GM10266 (cell line): ENCODE results near the gene ARID4A.
"Not testable (repeated sequence)": the region's sequence is repeated elsewhere in the genome, so short reads cannot be mapped to it uniquely, and the experiment has no call there.

Experiments
- DNase-seq: peaks from one replicate; pipeline ENCODE4 v3.0.0; 2012; ENCODE audit errors: extremely low spot score
- CTCF ChIP-seq: IDR thresholded peaks from 2 replicates; pipeline ENCODE4 v1.5.1; 2012; ENCODE audit warnings: mild to moderate bottlenecking, low read depth; ENCODE audit not compliant: control insufficient read depth, insufficient read depth; ENCODE audit errors: missing control alignments

Gene ARID4A

DNA sequence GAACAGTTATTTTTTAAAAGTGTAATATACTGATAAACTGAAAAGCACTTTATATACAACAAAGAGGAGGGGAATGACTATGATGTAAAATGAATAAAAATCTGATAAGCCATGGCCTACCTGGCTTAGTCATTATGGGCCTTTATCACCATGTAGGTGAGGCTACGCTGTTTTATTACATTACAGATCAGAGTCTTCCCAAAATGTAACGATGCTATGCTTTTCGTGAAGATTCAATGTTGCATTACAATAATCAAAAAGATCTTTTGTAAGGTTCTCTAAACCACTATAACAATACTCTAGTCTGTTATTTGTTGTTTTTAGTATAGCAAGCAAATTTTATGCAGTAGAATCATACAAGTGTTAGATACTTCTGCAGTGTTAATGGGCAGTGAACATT lies 34.2 kb downstream of the ARID4A start:
- DNase-seq, result no peak
- TF ChIP-seq CTCF, result no peak

DNA sequence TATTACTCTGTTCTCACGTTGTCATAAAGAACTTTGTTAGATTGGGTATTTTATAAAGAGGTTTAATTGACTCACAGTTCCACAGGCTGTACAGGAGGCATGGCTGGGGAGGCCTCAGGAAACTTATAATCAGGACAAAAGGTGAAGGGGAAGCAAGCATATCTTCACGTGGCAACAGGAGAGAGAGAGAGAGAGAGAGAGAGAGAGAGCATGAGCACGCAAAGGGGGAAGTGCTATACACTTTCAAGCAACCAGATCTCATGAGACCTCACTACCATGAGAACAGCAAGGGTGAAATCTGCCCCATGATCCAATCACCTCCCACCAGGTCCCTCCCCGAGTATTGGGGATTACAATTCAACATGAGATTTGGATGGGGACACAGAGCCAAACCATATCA lies 41.3 kb downstream of the ARID4A start:
- not testable (repeated sequence) for DNase-seq

DNA sequence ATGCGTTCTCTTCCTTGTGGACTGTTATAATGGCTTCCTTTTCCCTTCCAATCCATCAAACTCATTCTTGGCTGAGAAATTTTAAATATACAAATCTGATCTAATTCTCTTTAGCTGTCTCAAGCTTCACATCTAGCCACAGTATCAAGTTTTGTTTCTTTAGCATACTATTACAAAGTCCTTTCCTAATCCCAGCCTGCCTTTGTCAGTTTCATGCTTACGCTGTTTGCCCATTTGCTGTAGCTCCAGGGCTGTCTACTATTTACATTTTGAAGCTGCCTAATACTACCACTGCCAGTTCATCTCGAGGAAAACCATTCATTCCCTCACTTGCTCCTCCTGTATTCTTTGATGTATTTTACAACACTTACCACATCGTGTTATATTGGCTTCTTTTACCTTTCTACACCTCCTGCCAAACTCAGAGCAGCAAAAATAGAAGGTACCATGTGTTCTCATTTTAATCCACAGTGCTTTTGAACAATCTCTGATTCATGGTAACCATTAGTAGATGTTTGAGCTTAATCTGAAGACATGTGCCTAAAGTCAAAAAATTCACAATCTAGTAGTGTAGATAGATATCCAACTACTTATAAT lies 42.9 kb downstream of the ARID4A start:
- no peak for TF ChIP-seq CTCF
- no peak for DNase-seq

- not testable (repeated sequence) for DNase-seq
Measured at GRCh38 chr14:58343535-58343934, 45.2 kb downstream of the ARID4A start.

DNA sequence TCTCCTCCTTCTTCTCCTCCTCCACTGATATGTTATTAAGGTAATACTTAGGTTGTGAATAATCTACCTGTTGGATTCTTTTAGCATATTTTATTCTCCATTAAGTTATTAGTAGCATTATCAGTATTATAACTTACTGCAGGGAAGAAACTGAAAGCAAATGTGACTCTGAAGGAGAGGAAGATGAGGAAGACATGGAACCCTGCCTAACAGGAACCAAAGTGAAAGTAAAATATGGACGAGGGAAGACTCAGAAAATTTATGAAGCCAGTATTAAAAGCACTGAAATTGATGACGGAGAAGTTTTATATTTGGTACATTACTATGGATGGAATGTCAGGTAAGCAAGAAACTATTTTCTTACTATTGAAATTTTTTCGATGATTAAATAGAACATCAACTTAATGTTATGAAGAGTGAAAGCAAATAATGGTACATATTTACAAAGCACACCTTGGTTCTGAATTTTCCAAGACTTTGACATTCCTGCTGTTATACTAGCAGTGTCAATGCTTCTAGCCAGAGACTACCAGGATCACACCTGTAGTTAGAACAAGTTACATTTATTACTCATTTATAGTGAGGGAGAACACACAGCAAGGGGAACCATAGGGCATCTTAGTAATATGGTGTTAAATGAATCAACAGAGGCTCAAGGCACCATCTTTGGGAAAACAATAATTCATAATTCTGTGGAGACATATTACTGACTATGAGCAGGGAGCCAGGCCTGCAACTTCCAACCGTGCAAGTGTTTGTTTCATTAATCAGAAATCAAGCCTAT lies 55.4 kb downstream of the ARID4A start:
- no peak for TF ChIP-seq CTCF
- DNase-seq, result no peak

- TF ChIP-seq CTCF, result no peak
Measured at GRCh38 chr14:58354808-58355207, 56.5 kb downstream of the ARID4A start.

DNA sequence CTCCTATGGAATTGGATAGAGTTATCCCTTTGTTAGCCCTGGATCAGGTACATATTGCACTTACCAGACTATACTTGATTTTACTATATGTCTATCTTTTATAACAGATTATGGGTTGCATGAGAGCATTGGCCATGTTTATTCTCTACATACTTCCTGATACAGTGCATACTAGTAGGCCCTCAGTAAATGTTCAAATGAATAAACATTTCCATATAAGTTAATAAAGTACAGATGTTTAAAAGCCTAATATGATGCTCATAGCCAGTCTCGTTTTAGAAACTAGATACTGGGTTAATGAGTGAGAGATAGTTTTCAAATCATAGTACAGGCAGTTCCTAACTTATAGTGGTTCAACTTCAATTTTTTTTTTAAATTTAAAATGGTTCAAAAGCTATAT lies 57.9 kb downstream of the ARID4A start:
- no peak for DNase-seq
- TF ChIP-seq CTCF, result no peak

More at GRCh38 chr14:58354808-58355207, 56.5 kb downstream of the ARID4A start:
- DNase-seq, result no peak

DNA sequence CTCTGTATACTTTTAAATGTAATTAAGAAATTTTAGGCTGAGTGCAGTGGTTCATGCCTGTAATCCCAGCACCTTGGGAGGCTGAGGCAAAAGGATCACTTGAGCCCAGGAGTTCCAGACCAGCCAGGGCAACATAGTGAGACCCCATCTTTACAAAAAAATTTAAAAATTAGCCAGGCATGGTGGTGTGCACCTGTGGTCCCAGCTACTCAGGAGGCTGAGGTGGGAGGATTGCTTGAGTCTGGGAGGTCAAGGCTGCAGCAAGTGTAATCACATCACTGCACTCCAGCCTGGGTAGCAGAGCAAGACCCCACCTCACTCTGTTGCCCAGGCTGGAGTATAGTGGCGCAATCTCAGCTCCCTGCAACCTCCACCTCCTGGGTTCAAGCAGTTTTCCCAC lies 63.9 kb downstream of the ARID4A start:
- not testable (repeated sequence) for DNase-seq

- TF ChIP-seq CTCF, result peak; percentile 40
- peak; percentile 16 for DNase-seq
Measured at GRCh38 chr14:58362798-58363412, 64.5 kb downstream of the ARID4A start.
